Parietal lobe (tissue), 2 donors: ENCODE measurements around the gene ANK2. TPM values are rescaled to one million over a fixed set of nuclear protein-coding genes. Genes with fewer than 3 reads are reported as not detected.

ENCODE experiments used
- small RNA-seq: library from RNA; depleted of rRNA; stranded (forward); fragments of <200 nt; gene quantifications from one replicate; pipeline ENCODE3, GENCODE V24; 2014; ENCODE audit warnings: low replicate concordance
- total RNA-seq: library from RNA; depleted of rRNA; stranded (reverse); fragments of >200 nt; gene quantifications from one replicate; pipeline ENCODE4 v1.2.3, GENCODE V29; 2014

ANK2 gene
- 1,069 TPM for total RNA-seq

DNA sequence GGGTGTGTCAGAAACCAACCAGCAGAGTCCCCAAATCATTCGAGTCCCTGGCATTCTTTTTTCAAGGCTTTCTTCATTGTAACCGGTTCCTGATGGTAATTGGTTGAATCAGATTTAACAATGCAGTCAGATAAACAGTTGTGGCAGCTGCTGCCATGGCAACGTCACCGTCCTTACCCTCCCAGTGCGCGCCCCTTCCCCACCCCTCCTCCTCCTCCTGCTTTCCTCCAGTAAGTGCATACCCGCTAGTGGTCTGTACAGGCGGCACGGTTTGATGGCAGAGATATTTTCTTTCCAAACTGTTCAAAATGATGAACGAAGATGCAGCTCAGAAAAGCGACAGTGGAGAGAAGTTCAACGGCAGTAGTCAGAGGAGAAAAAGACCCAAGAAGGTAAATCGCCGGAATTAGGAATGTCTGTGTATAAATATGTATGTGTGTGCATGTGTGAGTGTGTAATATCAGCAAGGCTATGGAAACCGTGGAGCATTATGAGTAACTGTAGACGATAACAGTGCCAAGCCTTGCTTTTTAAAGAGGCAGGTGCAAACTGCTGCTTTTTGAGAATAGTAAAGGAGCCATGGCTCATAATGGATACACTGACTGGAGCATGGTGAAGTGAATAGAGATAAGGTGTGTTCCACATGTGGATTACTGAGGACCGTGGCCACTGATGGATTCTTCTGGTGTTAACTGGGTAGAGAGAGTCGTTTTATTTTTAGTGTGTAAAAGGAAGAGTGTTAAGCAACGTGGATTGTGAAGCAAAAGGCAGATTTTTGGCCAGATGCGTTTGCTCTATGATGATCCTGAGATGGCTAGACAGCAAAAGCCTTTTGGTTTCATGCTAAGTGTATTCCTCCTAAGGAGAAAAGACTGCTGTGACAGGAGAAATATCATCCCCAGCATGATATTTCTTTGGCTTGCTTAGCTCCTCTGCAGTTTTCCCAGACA lies at the start of gene ANK2:
ANK2 (plus strand) TSS at position 233 of the 950 bp plus-strand sequence; CDS start at position 309, 76 bp downstream.

Small RNAs within 50 kb of the gene (small RNA-seq; reads per million reads assigned to genes)
- gene MIR8082 (not detected), gene RN7SL184P (not detected), gene RNU1-138P (0.09 reads per million)
